ENCODE data around the gene KRT72. TPM values are rescaled to one million over a fixed set of nuclear protein-coding genes. Genes with fewer than 3 reads are reported as not detected.

The KRT72 gene
- total RNA-seq, 1 experiment from 2014 or later = 0.17 TPM

GRCh38 chr12:52591521-52591920, 9.7 kb downstream of the KRT72 start:
- POLR2A ChIA-PET = no interaction called here
- TF ChIP-seq SIN3A (IDR thresholded peaks at IDR 0.05; ENCODE audit: low read depth) (no peak), POLR2A (IDR thresholded peaks at IDR 0.05; ENCODE audit: borderline replicate concordance, extremely low read depth, insufficient read depth, insufficient read length) (no peak), CTCF (IDR thresholded peaks at IDR 0.05 in 2 of 3, conservative IDR thresholded peaks at IDR 0.05 in 1 of 3; ENCODE audit: borderline replicate concordance in 1 of 3, insufficient read depth in 1 of 3, low read depth in 2 of 3, low read length in 2 of 3) (no peak), SRF (IDR thresholded peaks at IDR 0.05; ENCODE audit: low read depth) (no peak), YY1 (IDR thresholded peaks at IDR 0.05; ENCODE audit: extremely low read depth, insufficient replicate concordance, low read depth, low read length) (no peak), EZH2phosphoT487 (IDR thresholded peaks at IDR 0.05; ENCODE audit: borderline replicate concordance) (no peak), ATF3 (IDR thresholded peaks at IDR 0.05) (no peak), RAD21 (IDR thresholded peaks at IDR 0.05; ENCODE audit: low read depth) (no peak), REST (IDR thresholded peaks at IDR 0.05; ENCODE audit: low read depth) (no peak), MAX (IDR thresholded peaks at IDR 0.05) (no peak), SP1 (IDR thresholded peaks at IDR 0.05; ENCODE audit: low read depth) (no peak), EGR1 (IDR thresholded peaks at IDR 0.05; ENCODE audit: low read depth) (no peak)

More at GRCh38 chr12:52591521-52591920, 9.7 kb downstream of the KRT72 start:
- H3K27ac ChIP-seq (ENCODE audit: low read depth, low read length) = no peak overlapping the region
- no peak overlapping the region for H3K4me3 ChIP-seq (replicated peaks in 1 of 2; ENCODE audit: low read depth in 1 of 2, low read length in 2 of 2)
- BruUV-seq (replicated peaks) = no TSS peak
- H2AFZ ChIP-seq (ENCODE audit: low read depth, low read length, poor library complexity, severe bottlenecking) = no peak overlapping the region
- ATAC-seq (no peak), DNase-seq (ENCODE audit: low read depth, low spot score) (no peak)
- no peak overlapping the region for H3K4me2 ChIP-seq (ENCODE audit: low read length)
- ChIA-PET CTCF (interaction anchor here (1.1 to 1.2 kb wide), 2 partner anchors 8 to 12 kb away, joined by 3 to 5 read pairs; no protein-coding TSS in a partner anchor), RAD21 (ENCODE audit: low non-redundant PET in 1 of 2, low total read pairs in 2 of 2, uncharacterized antibody in 2 of 2, unreplicated experiment in 2 of 2) (no interaction called here)
- no peaks in the 10 kb centered on the region for H3K9me2 ChIP-seq (ENCODE audit: insufficient read depth)
- no peaks in the 10 kb centered on the region for H3K79me2 ChIP-seq (ENCODE audit: insufficient read depth, low read length)
- no peak overlapping the region for H3K9ac ChIP-seq (ENCODE audit: low read length)
- H3K36me3 ChIP-seq (ENCODE audit: control insufficient read depth in 1 of 2, insufficient read depth in 2 of 2, low read length in 2 of 2) = no peaks in the 10 kb centered on the region
- no peaks in the 10 kb centered on the region for H4K20me1 ChIP-seq (ENCODE audit: insufficient read depth)
- no peaks in the 10 kb centered on the region for H3K9me3 ChIP-seq (ENCODE audit: control insufficient read depth in 1 of 2, insufficient read depth in 1 of 2, low read depth in 1 of 2, low read length in 2 of 2)
- intact Hi-C loops (cut with micrococcal nuclease) = no loop called here
- no peaks in the 10 kb centered on the region for H3K27me3 ChIP-seq (ENCODE audit: insufficient read depth, low read length)
- H3K4me1 ChIP-seq (ENCODE audit: control insufficient read depth in 1 of 2, insufficient read depth in 2 of 2, low read length in 2 of 2) = no peaks in the 10 kb centered on the region

All from HCT116 (cell line).